Muscle layer of duodenum (tissue), 2 donors: ENCODE results near the gene ARF6.
"Not testable (repeated sequence)": the region's sequence is repeated elsewhere in the genome, so short reads cannot be mapped to it uniquely, and the experiment has no call there.

ENCODE experiments used
- H3K27ac ChIP-seq: one replicate; pipeline ENCODE4 v1.7.0; 2013; ENCODE audit warnings: mild to moderate bottlenecking, low read length
- H3K27me3 ChIP-seq: one replicate; pipeline ENCODE4 v1.7.0; 2013; ENCODE audit warnings: low read depth, mild to moderate bottlenecking, control low read depth, low read length
- H3K36me3 ChIP-seq, 2 donors: one replicate each; pipeline ENCODE4 v1.7.0; 2013; ENCODE audit warnings: low read length in 2 of 2, control low read depth in 1 of 2, mild to moderate bottlenecking in 1 of 2; ENCODE audit not compliant: insufficient read depth in 2 of 2, control insufficient read depth in 1 of 2
- H3K4me1 ChIP-seq, 2 donors: one replicate each; pipeline ENCODE4 v1.7.0; 2013; ENCODE audit warnings: low read length in 2 of 2, mild to moderate bottlenecking in 2 of 2, control low read depth in 1 of 2, moderate library complexity in 1 of 2; ENCODE audit not compliant: insufficient read depth in 2 of 2, control insufficient read depth in 1 of 2
- H3K4me3 ChIP-seq, 2 donors: one replicate each; pipeline ENCODE4 v1.7.0; 2013; ENCODE audit warnings: low read length in 2 of 2, low read depth in 1 of 2, mild to moderate bottlenecking in 1 of 2
- H3K9me3 ChIP-seq, 2 donors: one replicate each; pipeline ENCODE4 v1.7.0; 2013; ENCODE audit warnings: low read length in 2 of 2, control low read depth in 1 of 2, mild to moderate bottlenecking in 1 of 2; ENCODE audit not compliant: control insufficient read depth in 1 of 2
- donor health status: healthy.

ARF6 gene

GRCh38 chr14:49933704-49934103, 40.8 kb downstream of the ARF6 start:
- Histone ChIP-seq H3K27me3 (no peaks in the 10 kb centered on the region), H3K4me3 (no peak overlapping the region), H3K4me1 (no peaks in the 10 kb centered on the region), H3K9me3 (no peaks in the 10 kb centered on the region), H3K36me3 (no peaks in the 10 kb centered on the region), H3K27ac (no peak overlapping the region)

DNA sequence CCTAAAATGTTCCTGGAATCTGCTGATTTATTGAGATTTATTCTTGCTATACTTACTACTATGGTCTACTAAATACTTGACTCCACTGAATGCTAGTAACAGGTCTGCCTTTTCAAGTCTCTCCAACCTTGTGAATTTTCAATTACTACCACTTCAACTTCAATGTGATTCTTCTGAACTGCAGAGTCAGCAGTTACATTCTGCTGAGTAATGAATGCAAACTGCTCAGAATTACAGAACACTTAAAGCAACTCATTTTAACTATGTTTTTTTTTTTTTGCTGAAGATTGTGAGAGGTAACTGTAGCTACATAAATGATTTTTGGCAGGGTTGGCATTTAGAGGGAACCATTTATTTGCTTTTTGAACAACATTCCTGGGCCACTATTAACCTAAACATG, 41.8 kb downstream of the ARF6 start:
- Histone ChIP-seq H3K4me1 (no peaks in the 10 kb centered on the region), H3K27me3 (no peaks in the 10 kb centered on the region), H3K36me3 (no peaks in the 10 kb centered on the region), H3K4me3 (no peak overlapping the region), H3K9me3 (no peaks in the 10 kb centered on the region), H3K27ac (no peak overlapping the region)

GRCh38 chr14:49935526-49935925, 42.6 kb downstream of the ARF6 start:
- Histone ChIP-seq H3K4me3 (no peak overlapping the region), H3K27me3 (no peaks in the 10 kb centered on the region), H3K36me3 (no peaks in the 10 kb centered on the region), H3K9me3 (no peaks in the 10 kb centered on the region), H3K4me1 (no peaks in the 10 kb centered on the region), H3K27ac (no peak overlapping the region)

- H3K9me3 ChIP-seq, H3K4me3 ChIP-seq, H3K36me3 ChIP-seq, H3K27me3 ChIP-seq, H3K27ac ChIP-seq, H3K4me1 ChIP-seq: not testable (repeated sequence)
Observed at GRCh38 chr14:49936246-49936645, 43.4 kb downstream of the ARF6 start.

GRCh38 chr14:49936882-49937281, 44.0 kb downstream of the ARF6 start:
- H3K4me3 ChIP-seq, H3K4me1 ChIP-seq, H3K27ac ChIP-seq, H3K36me3 ChIP-seq, H3K9me3 ChIP-seq, H3K27me3 ChIP-seq: not testable (repeated sequence)

- H3K27ac ChIP-seq, H3K9me3 ChIP-seq, H3K36me3 ChIP-seq, H3K27me3 ChIP-seq, H3K4me1 ChIP-seq, H3K4me3 ChIP-seq: not testable (repeated sequence)
Observed at GRCh38 chr14:49939215-49939614, 46.3 kb downstream of the ARF6 start.

GRCh38 chr14:49939884-49940510, 47.1 kb downstream of the ARF6 start:
- H3K27me3 ChIP-seq: no peaks in the 10 kb centered on the region
- H3K9me3 ChIP-seq: no peaks in the 10 kb centered on the region
- no peaks in the 10 kb centered on the region for H3K4me1 ChIP-seq
- H3K36me3 ChIP-seq: no peaks in the 10 kb centered on the region
- no peak overlapping the region for H3K4me3 ChIP-seq
- H3K27ac ChIP-seq: no peak overlapping the region

DNA sequence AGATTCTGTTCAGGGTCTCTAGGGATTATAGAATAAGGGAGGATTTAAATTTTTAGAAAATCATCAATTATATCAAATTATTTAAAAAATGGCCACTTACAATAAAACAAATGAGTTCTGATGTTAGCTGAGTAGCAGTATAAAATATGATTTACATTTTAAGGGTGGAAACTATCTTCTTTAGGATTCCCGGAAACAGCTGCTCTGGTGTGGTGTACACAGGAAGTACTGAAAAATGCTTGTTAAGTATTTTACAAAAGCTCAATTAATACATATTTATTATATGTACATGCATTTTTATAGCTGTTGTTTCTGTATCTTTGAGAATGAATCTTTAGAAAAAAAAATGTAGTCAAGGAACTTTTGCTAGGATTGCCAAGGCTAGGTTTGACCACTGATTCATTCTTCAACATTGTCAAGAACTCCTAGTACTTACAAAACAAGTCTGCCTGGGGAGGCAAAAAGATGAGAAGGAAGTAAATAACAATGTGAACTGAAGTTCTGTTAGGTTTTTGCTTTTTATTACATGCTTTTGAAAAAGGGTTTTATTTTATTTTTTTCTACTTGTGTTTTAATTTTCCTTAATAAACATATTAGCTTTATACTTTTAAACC, 48.0 kb downstream of the ARF6 start:
- Histone ChIP-seq H3K4me1 (no peaks in the 10 kb centered on the region), H3K27me3 (no peaks in the 10 kb centered on the region), H3K27ac (no peak overlapping the region), H3K36me3 (no peaks in the 10 kb centered on the region), H3K4me3 (no peak overlapping the region), H3K9me3 (no peaks in the 10 kb centered on the region)

DNA sequence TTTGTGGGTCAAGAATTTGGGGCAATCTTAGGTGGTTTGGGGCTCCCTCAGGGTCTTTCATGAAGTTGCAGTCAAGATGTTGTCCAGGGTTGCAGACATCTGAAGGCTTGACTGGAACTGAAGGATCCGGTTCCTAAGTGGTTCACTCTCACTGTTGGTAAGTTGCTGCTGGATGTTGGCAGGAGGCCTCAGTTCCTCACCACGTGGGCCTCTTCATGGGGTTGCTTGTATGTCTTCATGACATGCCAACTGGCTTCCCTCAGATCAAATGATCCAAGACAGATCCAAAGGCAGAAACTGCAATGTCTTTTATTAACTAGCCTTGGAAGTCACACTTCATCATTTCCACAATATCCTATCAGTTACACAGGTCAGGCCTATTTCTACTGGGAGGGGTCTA, 49.2 kb downstream of the ARF6 start:
- Histone ChIP-seq H3K9me3 (no peaks in the 10 kb centered on the region), H3K36me3 (no peaks in the 10 kb centered on the region), H3K27me3 (no peaks in the 10 kb centered on the region), H3K4me1 (peaks cover 0 to 8% of the 10 kb centered on the region in 2 donors), H3K4me3 (no peak overlapping the region), H3K27ac (no peak overlapping the region)

DNA sequence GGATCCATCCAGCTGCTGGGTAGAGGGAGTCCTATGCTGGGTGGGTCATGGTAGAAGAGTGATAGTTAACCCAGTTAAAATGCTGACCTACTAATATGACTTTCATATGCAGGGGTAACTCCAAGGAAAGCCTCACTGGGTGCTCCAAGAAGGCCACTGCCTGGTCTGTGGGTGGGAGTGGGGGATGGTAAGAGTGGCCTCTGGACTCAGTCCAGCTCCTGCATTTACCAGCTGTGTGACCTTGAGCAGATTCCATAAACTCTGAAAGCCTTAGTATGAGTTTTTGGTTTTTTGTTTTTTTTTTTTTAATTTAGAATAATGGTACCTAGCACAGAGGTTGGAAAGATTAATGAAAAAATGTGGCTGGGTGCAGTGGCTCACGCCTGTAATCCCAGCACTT, 51.6 kb downstream of the ARF6 start:
- no peaks in the 10 kb centered on the region for H3K9me3 ChIP-seq
- H3K27ac ChIP-seq: no peak overlapping the region
- no peak overlapping the region for H3K4me3 ChIP-seq
- no peaks in the 10 kb centered on the region for H3K36me3 ChIP-seq
- H3K27me3 ChIP-seq: no peaks in the 10 kb centered on the region
- H3K4me1 ChIP-seq: peaks cover 0 to 9% of the 10 kb centered on the region in 2 donors

DNA sequence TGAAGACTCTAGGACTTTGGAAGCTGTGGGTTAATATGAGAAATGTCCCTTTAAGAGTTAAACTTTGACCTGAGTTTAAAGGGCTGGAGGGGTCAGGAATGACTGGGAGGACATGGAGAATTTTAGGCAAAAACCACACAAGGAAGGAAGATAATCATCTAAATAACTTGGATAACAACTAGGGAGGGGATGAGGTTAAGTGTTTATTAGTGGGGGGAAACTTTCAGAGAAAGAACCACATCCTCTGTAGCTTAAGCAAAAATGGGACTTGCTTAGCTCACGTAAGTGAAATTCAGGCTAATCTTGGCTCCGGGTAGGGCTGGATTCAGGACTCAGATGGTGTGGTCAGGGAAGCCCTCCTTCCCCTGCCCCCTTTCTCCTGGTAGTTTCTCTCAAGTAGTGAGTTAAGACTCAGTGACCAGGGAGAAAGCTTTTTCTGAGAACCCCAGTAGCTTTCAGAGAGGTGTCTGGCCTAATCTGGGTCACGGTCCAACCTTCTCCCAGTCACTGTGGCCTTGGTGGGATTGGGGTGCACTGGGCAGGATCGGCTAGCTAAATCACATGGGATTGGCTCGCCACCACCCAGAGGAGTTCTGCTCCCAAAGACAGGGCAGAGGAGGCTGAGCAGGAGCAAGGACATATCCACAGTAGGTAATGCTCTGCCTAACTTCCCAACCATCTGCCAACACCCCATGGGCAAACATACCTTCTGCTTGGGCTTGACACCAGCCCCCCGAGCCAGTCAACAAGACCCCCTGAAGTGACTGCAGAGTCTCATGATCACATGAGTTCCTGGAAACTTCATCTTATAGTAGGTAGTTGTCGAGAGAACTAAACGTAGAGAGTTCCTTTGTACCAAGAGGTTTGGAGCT, 52.8 kb downstream of the ARF6 start:
- H3K27ac ChIP-seq: no peak overlapping the region

More for the DNA sequence above, 52.8 kb downstream of the ARF6 start:
- Histone ChIP-seq H3K36me3 (no peaks in the 10 kb centered on the region), H3K4me1 (peaks cover 0 to 9% of the 10 kb centered on the region in 2 donors), H3K4me3 (no peak overlapping the region), H3K27me3 (no peaks in the 10 kb centered on the region), H3K9me3 (no peaks in the 10 kb centered on the region)
